Activated CD4-positive, alpha-beta memory T cell treated with anti-CD3 and anti-CD28 coated beads, Interleukin-2, amount 10 ng/mL, durations not matched to agents 7 days and 5 days (primary cell): Measurements from ENCODE around the gene OVCH1. TPM values are rescaled to one million over a fixed set of nuclear protein-coding genes. Genes with fewer than 3 reads are reported as not detected.
"Not testable (repeated sequence)": the region's sequence is repeated elsewhere in the genome, so short reads cannot be mapped to it uniquely, and the experiment has no call there.

ENCODE experiments used
- CTCF ChIA-PET: fragments of 350-600 bp; sonication (Branson Sonifier 250); formaldehyde crosslinking; loops from one replicate; lab custom pipeline; 2021; ENCODE audit warnings: antibody characterized with exemption, inconsistent platforms; lab: Charles Lee
- POLR2A ChIA-PET: fragments of 350-600 bp; sonication (Branson Sonifier 250); formaldehyde crosslinking; loops from one replicate; lab custom pipeline; 2021; ENCODE audit warnings: antibody characterized with exemption; lab: Charles Lee
- DNase-seq: peaks from one replicate; pipeline ENCODE4 v3.0.0-alpha.2; 2020
- H3K27ac Mint-ChIP-seq: one replicate; pipeline ENCODE4 v1.8.0; 2021; ENCODE audit warnings: mild to moderate bottlenecking, mixed read lengths
- H3K27me3 Mint-ChIP-seq: one replicate; pipeline ENCODE4 v1.8.0; 2021; ENCODE audit warnings: mixed read lengths
- H3K36me3 Mint-ChIP-seq: one replicate; pipeline ENCODE4 v1.8.0; 2021; ENCODE audit warnings: low read depth, mixed read lengths
- H3K4me1 Mint-ChIP-seq: one replicate; pipeline ENCODE4 v1.8.0; 2021; ENCODE audit warnings: mixed read lengths
- H3K4me3 Mint-ChIP-seq: one replicate; pipeline ENCODE4 v1.8.0; 2021; ENCODE audit warnings: mild to moderate bottlenecking, mixed read lengths
- H3K9me3 Mint-ChIP-seq: one replicate; pipeline ENCODE4 v1.8.0; 2021; ENCODE audit warnings: mixed read lengths
- total RNA-seq, 2 experiments: library from RNA; stranded (reverse); gene quantifications; one replicate each; pipeline ENCODE4 v1.2.3, GENCODE V29; 2021

OVCH1 gene
- total RNA-seq, 2 experiments from 2014 or later = not detected

GRCh38 chr12:29385194-29385593 lies 112.3 kb downstream of the OVCH1 start:
- H3K4me3 Mint-ChIP-seq, H3K9me3 Mint-ChIP-seq, H3K36me3 Mint-ChIP-seq, H3K27ac Mint-ChIP-seq, H3K27me3 Mint-ChIP-seq, CTCF ChIA-PET, DNase-seq: not testable (repeated sequence)
- POLR2A ChIA-PET = interaction anchor here (1.6 kb wide), 1 partner anchor 15 kb away, joined by 3 read pairs; no protein-coding TSS in a partner anchor
- H3K4me1 Mint-ChIP-seq = peaks cover 21% of the 10 kb centered on the region

GRCh38 chr12:29382251-29382650 lies 115.2 kb downstream of the OVCH1 start:
- peaks cover 14% of the 10 kb centered on the region for H3K36me3 Mint-ChIP-seq
- no peaks in the 10 kb centered on the region for H3K27me3 Mint-ChIP-seq
- no peak overlapping the region for H3K27ac Mint-ChIP-seq
- H3K4me3 Mint-ChIP-seq = no peak overlapping the region
- POLR2A ChIA-PET = no interaction called here
- no peaks in the 10 kb centered on the region for H3K9me3 Mint-ChIP-seq
- H3K4me1 Mint-ChIP-seq = peaks cover 34% of the 10 kb centered on the region
- no peak for DNase-seq
- CTCF ChIA-PET = no interaction called here

GRCh38 chr12:29380536-29381523 lies 116.7 kb downstream of the OVCH1 start, which contains the start of gene ERGIC2:
TSS of gene ERGIC2 (minus strand) at chr12:29381172. CDS start at chr12:29371633, 9,539 bp downstream.
- Mint-ChIP-seq H3K4me1 (peaks cover 41% of the 10 kb centered on the region), H3K27me3 (no peaks in the 10 kb centered on the region), H3K4me3 (peak within 1 kb of the TSS; percentile 91), H3K27ac (peak within 1 kb of the TSS; percentile 83), H3K36me3 (peaks cover 27% of the 10 kb centered on the region), H3K9me3 (no peaks in the 10 kb centered on the region)
- CTCF ChIA-PET = interaction anchor here (0.8 to 1.0 kb wide), 2 partner anchors 63 to 139 kb away, joined by 3 to 4 read pairs; no protein-coding TSS in a partner anchor
- POLR2A ChIA-PET = interaction anchor here (0.8 to 1.7 kb wide), 13 partner anchors 9 to 1471 kb away, joined by 3 to 16 read pairs (median 3); partner anchors contain the start of genes FAR2 and IPO8
- DNase-seq = peak; percentile 94

Other genes with a start within 250 kb of the OVCH1 start
- 10 to 100 TPM; 77.8 to 85.1 TPM for gene ERGIC2, start 116.5 kb downstream of the OVCH1 start, total RNA-seq